Stimulated activated effector memory CD8-positive, alpha-beta T cell treated with anti-CD3 and anti-CD28 coated beads, Interleukin-12 subunit alpha, Interleukin-12 subunit beta, amount 100 ng/mL, for 72 hours (primary cell): ENCODE measurements around the gene TMIGD1.
"Not testable (repeated sequence)": the region's sequence is repeated elsewhere in the genome, so short reads cannot be mapped to it uniquely, and the experiment has no call there.

Experiments
- ATAC-seq: fragments of 150-1000 bp; cut with Tn5 transposase; 2 replicates; pipeline ENCODE4 v1.10.0; 2021
- DNase-seq, 2 donors: peaks; one replicate each; pipeline ENCODE4 v3.0.0; 2021 to 2022; ENCODE audit warnings: low spot score in 2 of 2
- H3K27ac Mint-ChIP-seq: one replicate; pipeline ENCODE4 v1.8.0; 2022; ENCODE audit warnings: mild to moderate bottlenecking, mixed read lengths
- H3K36me3 Mint-ChIP-seq: one replicate; pipeline ENCODE4 v1.8.0; 2022; ENCODE audit warnings: mild to moderate bottlenecking, mixed read lengths
- H3K4me1 Mint-ChIP-seq: one replicate; pipeline ENCODE4 v1.8.0; 2022; ENCODE audit warnings: mixed read lengths
- H3K4me3 Mint-ChIP-seq: one replicate; pipeline ENCODE4 v1.8.0; 2022; ENCODE audit warnings: mild to moderate bottlenecking, mixed read lengths
- H3K9me3 Mint-ChIP-seq: one replicate; pipeline ENCODE4 v1.8.0; 2022; ENCODE audit warnings: mixed read lengths

TMIGD1 gene

DNA sequence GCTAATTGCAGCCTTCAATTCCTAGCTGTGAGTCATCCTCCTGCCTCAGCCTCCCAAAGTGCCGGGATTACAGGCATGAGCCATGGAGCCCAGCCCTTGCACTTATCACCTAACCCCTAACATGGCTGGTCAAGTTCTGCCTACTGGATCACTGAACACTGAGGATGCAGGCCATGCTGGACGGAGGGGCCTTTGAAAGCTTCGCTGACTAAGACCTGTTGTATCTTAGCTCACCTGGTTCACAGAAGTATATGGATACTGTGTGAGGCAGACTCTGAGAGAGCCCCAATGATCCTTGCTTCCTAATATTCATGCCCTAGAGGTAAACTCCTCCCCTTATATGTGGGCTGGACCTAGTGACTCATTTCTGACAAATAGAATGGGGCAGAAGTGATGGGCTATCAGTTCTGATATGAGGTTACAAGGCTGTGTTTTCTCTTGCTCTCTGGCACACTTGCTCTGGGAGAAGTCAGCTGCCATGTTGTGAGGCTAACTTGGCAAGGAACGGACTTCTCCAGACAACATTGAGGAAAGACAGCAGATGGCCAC, 11.7 kb upstream of the TMIGD1 start:
- no peaks in the 10 kb centered on the region for H3K36me3 Mint-ChIP-seq
- H3K4me1 Mint-ChIP-seq = peaks cover 11% of the 10 kb centered on the region
- ATAC-seq (peak; percentile 95), DNase-seq (no peak)
- H3K9me3 Mint-ChIP-seq = no peaks in the 10 kb centered on the region
- no peak overlapping the region for H3K4me3 Mint-ChIP-seq
- no peak overlapping the region for H3K27ac Mint-ChIP-seq

GRCh38 chr17:30345089-30345433, 11.2 kb upstream of the TMIGD1 start:
- no peak overlapping the region for H3K4me3 Mint-ChIP-seq
- H3K9me3 Mint-ChIP-seq = no peaks in the 10 kb centered on the region
- H3K4me1 Mint-ChIP-seq = peaks cover 16% of the 10 kb centered on the region
- H3K36me3 Mint-ChIP-seq = no peaks in the 10 kb centered on the region
- no peak for ATAC-seq
- DNase-seq = no peak
- no peak overlapping the region for H3K27ac Mint-ChIP-seq

- H3K27ac Mint-ChIP-seq = no peak overlapping the region
- no peak for ATAC-seq
- no peaks in the 10 kb centered on the region for H3K36me3 Mint-ChIP-seq
- H3K4me3 Mint-ChIP-seq = no peak overlapping the region
- H3K4me1 Mint-ChIP-seq = peaks cover 19% of the 10 kb centered on the region
- no peak for DNase-seq
- H3K9me3 Mint-ChIP-seq = no peaks in the 10 kb centered on the region
Observed at GRCh38 chr17:30344283-30345088, 10.6 kb upstream of the TMIGD1 start.

GRCh38 chr17:30343796-30344195, 9.9 kb upstream of the TMIGD1 start:
- peaks cover 19% of the 10 kb centered on the region for H3K4me1 Mint-ChIP-seq
- no peak for DNase-seq
- no peak for ATAC-seq
- H3K36me3 Mint-ChIP-seq = no peaks in the 10 kb centered on the region
- H3K9me3 Mint-ChIP-seq = no peaks in the 10 kb centered on the region
- no peak overlapping the region for H3K4me3 Mint-ChIP-seq
- H3K27ac Mint-ChIP-seq = no peak overlapping the region

GRCh38 chr17:30343244-30343643, 9.4 kb upstream of the TMIGD1 start:
- H3K36me3 Mint-ChIP-seq, DNase-seq, H3K4me3 Mint-ChIP-seq, H3K9me3 Mint-ChIP-seq, ATAC-seq, H3K27ac Mint-ChIP-seq: not testable (repeated sequence)
- H3K4me1 Mint-ChIP-seq = peaks cover 19% of the 10 kb centered on the region

DNA sequence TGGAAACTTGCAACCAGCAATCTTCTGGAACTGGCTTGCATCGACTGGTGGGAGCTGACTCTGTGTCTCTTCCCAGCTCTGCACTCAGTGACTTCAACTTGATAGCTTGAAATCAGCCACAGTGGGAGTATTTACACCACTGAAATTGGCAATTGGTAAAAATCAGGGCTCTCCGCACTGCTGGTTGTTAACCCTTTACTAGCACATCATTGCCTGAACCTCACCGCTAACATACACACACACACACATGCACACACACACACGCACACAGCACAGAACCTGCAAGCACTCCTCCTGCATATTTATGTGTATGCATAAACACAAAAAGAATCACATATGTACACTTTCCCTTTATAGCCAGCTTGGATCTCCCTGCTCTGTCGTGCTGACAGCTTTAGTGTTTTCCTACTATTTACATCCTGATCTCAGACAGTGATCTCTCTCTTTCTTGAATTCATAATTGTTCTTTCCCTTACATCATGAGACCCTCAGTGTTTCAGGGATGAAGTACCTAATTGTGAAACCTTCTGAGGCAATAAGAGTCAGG, 7.9 kb upstream of the TMIGD1 start:
- DNase-seq (no peak), ATAC-seq (no peak)
- no peaks in the 10 kb centered on the region for H3K9me3 Mint-ChIP-seq
- peaks cover 22% of the 10 kb centered on the region for H3K4me1 Mint-ChIP-seq
- H3K36me3 Mint-ChIP-seq = no peaks in the 10 kb centered on the region
- no peak overlapping the region for H3K27ac Mint-ChIP-seq
- H3K4me3 Mint-ChIP-seq = no peak overlapping the region

GRCh38 chr17:30340801-30341356, 7.0 kb upstream of the TMIGD1 start:
- no peak for DNase-seq
- peak overlapping the region; percentile 63 for H3K27ac Mint-ChIP-seq
- H3K4me1 Mint-ChIP-seq = peaks cover 23% of the 10 kb centered on the region
- H3K4me3 Mint-ChIP-seq = no peak overlapping the region
- ATAC-seq = no peak
- H3K9me3 Mint-ChIP-seq = no peaks in the 10 kb centered on the region
- no peaks in the 10 kb centered on the region for H3K36me3 Mint-ChIP-seq

GRCh38 chr17:30339086-30339485, 5.2 kb upstream of the TMIGD1 start:
- ATAC-seq = no peak
- peak overlapping the region; percentile 22 for H3K27ac Mint-ChIP-seq
- no peak overlapping the region for H3K4me3 Mint-ChIP-seq
- H3K4me1 Mint-ChIP-seq = peaks cover 18% of the 10 kb centered on the region
- no peaks in the 10 kb centered on the region for H3K36me3 Mint-ChIP-seq
- no peaks in the 10 kb centered on the region for H3K9me3 Mint-ChIP-seq
- no peak for DNase-seq

GRCh38 chr17:30337393-30337999, 3.6 kb upstream of the TMIGD1 start:
- Mint-ChIP-seq H3K36me3 (no peaks in the 10 kb centered on the region), H3K27ac (no peak overlapping the region)

GRCh38 chr17:30336369-30337171, 2.7 kb upstream of the TMIGD1 start:
- Mint-ChIP-seq H3K4me3 (no peak overlapping the region), H3K27ac (no peak overlapping the region), H3K9me3 (no peaks in the 10 kb centered on the region), H3K4me1 (peaks cover 42% of the 10 kb centered on the region), H3K36me3 (peaks cover 6% of the 10 kb centered on the region)
- DNase-seq = peak; percentile 53 to 80
- peak; percentile 39 for ATAC-seq

More at GRCh38 chr17:30337393-30337999, 3.6 kb upstream of the TMIGD1 start:
- ATAC-seq (no peak), DNase-seq (no peak)
- H3K4me3 Mint-ChIP-seq = no peak overlapping the region
- no peaks in the 10 kb centered on the region for H3K9me3 Mint-ChIP-seq
- H3K4me1 Mint-ChIP-seq = peaks cover 34% of the 10 kb centered on the region

- ATAC-seq (no peak), DNase-seq (no peak)
- peaks cover 10% of the 10 kb centered on the region for H3K36me3 Mint-ChIP-seq
- H3K27ac Mint-ChIP-seq = no peak overlapping the region
- no peaks in the 10 kb centered on the region for H3K9me3 Mint-ChIP-seq
- H3K4me3 Mint-ChIP-seq = no peak overlapping the region
- H3K4me1 Mint-ChIP-seq = peaks cover 40% of the 10 kb centered on the region
Observed at GRCh38 chr17:30334421-30334820, 564 bp upstream of the TMIGD1 start.

- Mint-ChIP-seq H3K4me1 (peaks cover 40% of the 10 kb centered on the region), H3K27ac (peak overlapping the region; percentile 68), H3K36me3 (peaks cover 10% of the 10 kb centered on the region), H3K4me3 (peak overlapping the region; percentile 38), H3K9me3 (no peaks in the 10 kb centered on the region)
- peak; percentile 98 for ATAC-seq
- DNase-seq = no peak
Observed at GRCh38 chr17:30332057-30332542, 1.8 kb downstream of the TMIGD1 start.

- Mint-ChIP-seq H3K27ac (no peak overlapping the region), H3K9me3 (no peaks in the 10 kb centered on the region), H3K4me1 (peaks cover 27% of the 10 kb centered on the region), H3K36me3 (peaks cover 5% of the 10 kb centered on the region), H3K4me3 (no peak overlapping the region)
- no peak for DNase-seq
- no peak for ATAC-seq
Observed at GRCh38 chr17:30326809-30327208, 7.0 kb downstream of the TMIGD1 start.

- peaks cover 20% of the 10 kb centered on the region for H3K4me1 Mint-ChIP-seq
- no peaks in the 10 kb centered on the region for H3K9me3 Mint-ChIP-seq
- no peak overlapping the region for H3K4me3 Mint-ChIP-seq
Observed at GRCh38 chr17:30324723-30325122, 9.1 kb downstream of the TMIGD1 start.

GRCh38 chr17:30323895-30324319, 9.9 kb downstream of the TMIGD1 start:
- Mint-ChIP-seq H3K4me3 (no peak overlapping the region), H3K4me1 (peaks cover 20% of the 10 kb centered on the region), H3K9me3 (no peaks in the 10 kb centered on the region), H3K36me3 (no peaks in the 10 kb centered on the region), H3K27ac (peak overlapping the region; percentile 68)
- peak; percentile 95 for ATAC-seq
- no peak for DNase-seq

More at GRCh38 chr17:30324723-30325122, 9.1 kb downstream of the TMIGD1 start:
- Mint-ChIP-seq H3K27ac (no peak overlapping the region), H3K36me3 (no peaks in the 10 kb centered on the region)
- ATAC-seq (no peak), DNase-seq (no peak)
